Measurements from ENCODE around the gene PRKCSH. TPM values are rescaled to one million over a fixed set of nuclear protein-coding genes. Genes with fewer than 3 reads are reported as not detected.

Gene PRKCSH
- total RNA-seq, 4 donors from 2014 or later = 81.0 to 141 (median 98.7) TPM

GRCh38 chr19:11450570-11451326 is 15.3 kb downstream of the PRKCSH start:
- intact Hi-C loops (cut with DNase I) = no loop called here
- H3K27ac ChIP-seq (replicated peaks in 1 of 4) = no peak overlapping the region
- peaks cover 0 to 6% (median 0%) of the 10 kb centered on the region in 4 donors for H3K4me1 ChIP-seq
- H3K27me3 ChIP-seq = peaks cover 0 to 24% (median 0%) of the 10 kb centered on the region in 4 donors
- WGBS = 90% methylated on average over 17 of the region's 21 CpGs
- TF ChIP-seq POLR2AphosphoS5 (IDR thresholded peaks at IDR 0.05) (no peak), POLR2A (IDR thresholded peaks at IDR 0.05; ENCODE audit: low read depth) (no peak), EP300 (IDR thresholded peaks at IDR 0.05) (no peak), CTCF (IDR thresholded peaks at IDR 0.05) (no peak)
- no peak overlapping the region for H3K4me3 ChIP-seq
- H3K36me3 ChIP-seq = peaks cover 37 to 52% (median 48%) of the 10 kb centered on the region in 4 donors
- no peaks in the 10 kb centered on the region for H3K9me3 ChIP-seq
- DNase-seq (ENCODE audit: extremely low spot score) = no peak

- no peaks in the 10 kb centered on the region for H3K9me3 ChIP-seq
- no peak overlapping the region for H3K4me3 ChIP-seq
- 42% methylated on average over 13 of the region's 13 CpGs for WGBS
- H3K4me1 ChIP-seq = peaks cover 0 to 6% (median 0%) of the 10 kb centered on the region in 4 donors
- no peak for TF ChIP-seq CTCF (IDR thresholded peaks at IDR 0.05)
- peaks cover 0 to 24% (median 0%) of the 10 kb centered on the region in 4 donors for H3K27me3 ChIP-seq
- intact Hi-C loops (cut with DNase I) = no loop called here
- H3K27ac ChIP-seq (replicated peaks in 1 of 4) = no peak overlapping the region
- DNase-seq (ENCODE audit: extremely low spot score) = no peak
- H3K36me3 ChIP-seq = peaks cover 37 to 46% (median 42%) of the 10 kb centered on the region in 4 donors
Observed at GRCh38 chr19:11451327-11451870, 16.0 kb downstream of the PRKCSH start.

GRCh38 chr19:11451871-11452619 is 16.6 kb downstream of the PRKCSH start:
- H3K4me3 ChIP-seq = no peak overlapping the region
- 31% methylated on average over 25 of the region's 25 CpGs for WGBS
- peaks cover 0 to 24% (median 0%) of the 10 kb centered on the region in 4 donors for H3K27me3 ChIP-seq
- peaks cover 34 to 39% (median 36%) of the 10 kb centered on the region in 4 donors for H3K36me3 ChIP-seq
- H3K9me3 ChIP-seq = no peaks in the 10 kb centered on the region
- intact Hi-C loops (cut with DNase I) = no loop called here
- H3K4me1 ChIP-seq = peaks cover 0 to 6% (median 0%) of the 10 kb centered on the region in 4 donors
- no peak for TF ChIP-seq POLR2A (IDR thresholded peaks at IDR 0.05; ENCODE audit: low read depth)
- no peak for TF ChIP-seq CTCF (IDR thresholded peaks at IDR 0.05)
- no peak for TF ChIP-seq EP300 (IDR thresholded peaks at IDR 0.05)
- TF ChIP-seq POLR2AphosphoS5 (IDR thresholded peaks at IDR 0.05) = no peak
- no peak overlapping the region for H3K27ac ChIP-seq (replicated peaks in 1 of 4)
- no peak for DNase-seq (ENCODE audit: extremely low spot score)

- H3K4me1 ChIP-seq = peaks cover 0 to 6% (median 0%) of the 10 kb centered on the region in 4 donors
- 76% methylated on average over 33 of the region's 33 CpGs for whole genome bisulfite sequencing
- H3K27me3 ChIP-seq = peaks cover 0 to 25% (median 0%) of the 10 kb centered on the region in 4 donors
Observed at GRCh38 chr19:11452620-11453310, 17.3 kb downstream of the PRKCSH start.

More at GRCh38 chr19:11452620-11453310, 17.3 kb downstream of the PRKCSH start:
- H3K27ac ChIP-seq (replicated peaks in 1 of 4) = no peak overlapping the region
- TF ChIP-seq POLR2AphosphoS5 (IDR thresholded peaks at IDR 0.05) (no peak), POLR2A (IDR thresholded peaks at IDR 0.05; ENCODE audit: low read depth) (no peak)
- H3K4me3 ChIP-seq = no peak overlapping the region
- DNase-seq (ENCODE audit: extremely low spot score) = no peak
- H3K36me3 ChIP-seq = peaks cover 27 to 32% (median 29%) of the 10 kb centered on the region in 4 donors
- intact Hi-C loops (cut with DNase I) = no loop called here
- H3K9me3 ChIP-seq = no peaks in the 10 kb centered on the region

All from esophagus muscularis mucosa (tissue), 4 donors.